H1 (cell line): Measurements from ENCODE around the gene SLC38A5. TPM values are rescaled to one million over a fixed set of nuclear protein-coding genes. Genes with fewer than 3 reads are reported as not detected.

Experiments used
- CTCF ChIA-PET: fragments of 300-600 bp; sonication (Branson Sonifier 250); formaldehyde crosslinking; loops from one replicate; lab custom pipeline; 2021; ENCODE audit not compliant: partially characterized antibody; lab: Charles Lee
- POLR2A ChIA-PET: fragments of 300-600 bp; sonication (Branson Sonifier 250); formaldehyde crosslinking; loops from one replicate; lab custom pipeline; 2021; ENCODE audit warnings: inconsistent platforms; ENCODE audit not compliant: partially characterized antibody; lab: Charles Lee
- DNase-seq, 2 experiments: peaks; one replicate each; pipeline versions ENCODE4 v3.0.0 to v3.0.0-alpha.2; 2010 to 2022; ENCODE audit warnings: low spot score in 2 of 2, low read depth in 1 of 2, mixed read lengths in 1 of 2
- FAIRE-seq: peaks from 2 replicates; lab custom pipeline; 2011; peaks lifted over from hg19 to GRCh38; lab: Jason Lieb, UNC
- H2AFZ ChIP-seq: 2 replicates; pipeline ENCODE4 v1.8.1; 2012; ENCODE audit warnings: low read length, inconsistent platforms
- H2AK5ac ChIP-seq: 2 replicates; pipeline ENCODE4 v1.6.1; 2013; ENCODE audit warnings: low read depth, low read length
- H2BK120ac ChIP-seq: replicated peaks from 2 replicates; pipeline ENCODE3; 2013; ENCODE audit warnings: low read depth, low read length, inconsistent platforms
- H2BK12ac ChIP-seq: 2 replicates; pipeline ENCODE4 v1.6.1; 2013; ENCODE audit warnings: low read depth, low read length
- H2BK15ac ChIP-seq: 2 replicates; pipeline ENCODE4 v1.6.1; 2013; ENCODE audit warnings: low read length
- H2BK20ac ChIP-seq: 2 replicates; pipeline ENCODE4 v1.6.1; 2013; ENCODE audit warnings: low read length
- H2BK5ac ChIP-seq: 2 replicates; pipeline ENCODE4 v1.6.1; 2013; ENCODE audit warnings: low read depth, low read length
- H3K14ac ChIP-seq: 2 replicates; pipeline ENCODE4 v1.6.1; 2013; ENCODE audit warnings: inconsistent platforms; ENCODE audit not compliant: insufficient read length
- H3K18ac ChIP-seq: 2 replicates; pipeline ENCODE4 v1.6.1; 2013; ENCODE audit warnings: low read length; ENCODE audit errors: extremely low read depth
- H3K23ac ChIP-seq: 2 replicates; pipeline ENCODE4 v1.6.1; 2013; ENCODE audit warnings: inconsistent platforms; ENCODE audit not compliant: insufficient read length
- H3K23me2 ChIP-seq: 2 replicates; pipeline ENCODE4 v1.6.1; 2013; ENCODE audit warnings: low read depth, low read length
- H3K27ac ChIP-seq: 2 replicates; pipeline ENCODE4 v1.6.1; 2011; ENCODE audit warnings: low read depth, low read length, inconsistent platforms
- H3K27me3 ChIP-seq, 4 experiments: replicated peaks in 1 of 4; 1 replicate in 1 of 4; 2 replicates in 3 of 4; pipeline versions ENCODE4 v1.6.1 to v1.8.1; 2011 to 2013; ENCODE audit warnings: low read length in 3 of 4, mild to moderate bottlenecking in 3 of 4, inconsistent platforms in 2 of 4, mixed read lengths in 2 of 4, moderate library complexity in 1 of 4; ENCODE audit not compliant: control insufficient read depth in 3 of 4, insufficient read depth in 3 of 4; ENCODE audit errors: extremely low read depth in 1 of 4
- H3K36me3 ChIP-seq, 4 experiments: 2 replicates each; pipeline versions ENCODE4 v1.6.1 to v1.8.1; 2011 to 2013; ENCODE audit warnings: mild to moderate bottlenecking in 4 of 4, low read length in 3 of 4, moderate library complexity in 2 of 4, control low read depth in 1 of 4, inconsistent platforms in 1 of 4; ENCODE audit not compliant: insufficient read depth in 4 of 4, control insufficient read depth in 2 of 4
- H3K4ac ChIP-seq: replicated peaks from 2 replicates; pipeline ENCODE3; 2013; ENCODE audit warnings: low read length, low read depth, mixed read lengths, inconsistent platforms; ENCODE audit not compliant: insufficient read length
- H3K4me1 ChIP-seq, 4 experiments: replicated peaks in 1 of 4; 1 replicate in 1 of 4; 2 replicates in 3 of 4; pipeline versions ENCODE4 v1.6.1 to v1.8.1; 2011 to 2013; ENCODE audit warnings: low read length in 3 of 4, inconsistent platforms in 2 of 4, mixed read lengths in 1 of 4; ENCODE audit not compliant: insufficient read depth in 4 of 4, control insufficient read depth in 3 of 4
- H3K4me2 ChIP-seq, 2 experiments: 2 replicates each; pipeline versions ENCODE4 v1.6.1 to v1.8.1; 2011 to 2013; ENCODE audit warnings: low read depth in 2 of 2, low read length in 2 of 2, control low read depth in 1 of 2, inconsistent platforms in 1 of 2, mild to moderate bottlenecking in 1 of 2; ENCODE audit not compliant: insufficient read depth in 1 of 2
- H3K4me3 ChIP-seq, 4 experiments: fragments of 200-600, 300-600 bp in 1 of 4; sonication (generic), shearing (Covaris generic), sonication (Bioruptor Twin) in 1 of 4; 2 replicates each; pipeline versions ENCODE4 v1.5.1 to v1.8.1; 2011 to 2016; ENCODE audit warnings: low read length in 4 of 4, low read depth in 3 of 4, control low read depth in 2 of 4, inconsistent platforms in 2 of 4, mild to moderate bottlenecking in 2 of 4, mixed read lengths in 1 of 4, moderate library complexity in 1 of 4; ENCODE audit not compliant: insufficient read depth in 2 of 4; ENCODE audit errors: extremely low read depth in 1 of 4
- H3K56ac ChIP-seq: replicated peaks from 2 replicates; pipeline ENCODE3; 2013; ENCODE audit warnings: low read depth, mild to moderate bottlenecking, mixed read lengths, low read length, inconsistent platforms; ENCODE audit not compliant: insufficient read length
- H3K79me1 ChIP-seq: 2 replicates; pipeline ENCODE4 v1.6.1; 2013; ENCODE audit warnings: low read depth, low read length, control low read depth
- H3K79me2 ChIP-seq, 2 experiments: 2 replicates each; pipeline versions ENCODE4 v1.6.1 to v1.8.1; 2012 to 2013; ENCODE audit warnings: low read length in 2 of 2, mild to moderate bottlenecking in 2 of 2, inconsistent platforms in 1 of 2; ENCODE audit not compliant: insufficient read depth in 2 of 2, control insufficient read depth in 1 of 2
- H3K9ac ChIP-seq, 4 experiments: replicated peaks in 1 of 4; 1 replicate in 1 of 4; 2 replicates in 3 of 4; pipeline versions ENCODE4 v1.6.1 to v1.8.1; 2011 to 2013; ENCODE audit warnings: low read depth in 3 of 4, low read length in 3 of 4, control low read depth in 2 of 4, mild to moderate bottlenecking in 2 of 4, moderate library complexity in 2 of 4, inconsistent platforms in 1 of 4; ENCODE audit errors: extremely low read depth in 1 of 4
- H3K9me3 ChIP-seq, 2 experiments: 2 replicates each; pipeline versions ENCODE4 v1.6.1 to v1.8.1; 2012 to 2013; ENCODE audit warnings: mild to moderate bottlenecking in 2 of 2, moderate library complexity in 2 of 2, control low read depth in 1 of 2, inconsistent platforms in 1 of 2, low read depth in 1 of 2, low read length in 1 of 2, mixed read lengths in 1 of 2; ENCODE audit not compliant: insufficient read depth in 2 of 2
- H4K20me1 ChIP-seq, 2 experiments: replicated peaks in 1 of 2; 2 replicates each; pipeline versions ENCODE3 to v1.8.1; 2011 to 2013; ENCODE audit warnings: inconsistent platforms in 2 of 2, low read length in 2 of 2, mild to moderate bottlenecking in 1 of 2; ENCODE audit not compliant: insufficient read depth in 2 of 2, control insufficient read depth in 1 of 2
- H4K5ac ChIP-seq: 2 replicates; pipeline ENCODE4 v1.6.1; 2013; ENCODE audit warnings: low read length, low read depth, mixed read lengths, inconsistent platforms; ENCODE audit not compliant: insufficient read length
- H4K8ac ChIP-seq: 2 replicates; pipeline ENCODE4 v1.8.0; 2013; ENCODE audit warnings: mild to moderate bottlenecking, moderate library complexity, low read length, inconsistent platforms; ENCODE audit not compliant: insufficient read depth; ENCODE audit errors: extremely low read depth
- H4K91ac ChIP-seq: replicated peaks from 2 replicates; pipeline ENCODE3; 2013; ENCODE audit warnings: low read length, mixed read lengths, inconsistent platforms; ENCODE audit not compliant: insufficient read length
- GABPA ChIP-seq: IDR thresholded peaks from 2 replicates; pipeline ENCODE4 v1.6.1; 2011; ENCODE audit warnings: mild to moderate bottlenecking, low read length, moderate library complexity, borderline replicate concordance; ENCODE audit not compliant: insufficient read depth
- HDAC6 ChIP-seq: IDR thresholded peaks from one replicate; pipeline ENCODE4 v1.7.1; 2012; ENCODE audit warnings: low read depth, mild to moderate bottlenecking, inconsistent platforms, low read length, moderate library complexity
- NRF1 ChIP-seq: IDR thresholded peaks from 2 replicates; pipeline ENCODE4 v1.6.1; 2011; ENCODE audit warnings: mild to moderate bottlenecking, low read depth, low read length, improper control_type of control experiment
- SP1 ChIP-seq: IDR thresholded peaks from 2 replicates; pipeline ENCODE4 v1.6.1; 2011; ENCODE audit warnings: low read depth, low read length
- ZNF274 ChIP-seq: IDR thresholded peaks from 2 replicates; pipeline ENCODE4 v1.7.0; 2012; ENCODE audit warnings: low read length, borderline replicate concordance; ENCODE audit errors: extremely low read depth
- WGBS, 2 experiments: shearing (Covaris generic) in 1 of 2; methylation state at CpG; one replicate each; pipeline versions ENCODE4 v1.1.6 to v1.1.7; 2013 to 2015; ENCODE audit warnings: low lambda C conversion rate in 2 of 2, mixed read lengths in 2 of 2, inconsistent platforms in 1 of 2, low coverage in 1 of 2, missing lambda C conversion rate in 1 of 2; ENCODE audit not compliant: insufficient replicate concordance in 2 of 2, insufficient coverage in 1 of 2, insufficient read length in 1 of 2; ENCODE audit errors: extremely low coverage in 1 of 2, missing lambda C conversion rate in 1 of 2; 5-methylcytosine and 5-hydroxymethylcytosine counted together
- polyA plus RNA-seq, 7 experiments: library from polyadenylated mRNA; depleted of rRNA in 3 of 7; stranded (reverse) in 5 of 7; unstranded in 2 of 7; fragments of >200 nt in 5 of 7; fragments of 200-250 nt in 2 of 7; gene quantifications; 1 replicate in 5 of 7; 2 replicates in 1 of 7; 4 replicates in 1 of 7; pipeline versions ENCODE4 v1.2.1 to v1.2.3, GENCODE V29; 2011 to 2013; ENCODE audit warnings: missing spikeins in 2 of 7, mixed read lengths in 2 of 7
- total RNA-seq: library from RNA; stranded (reverse); fragmentation: NEBNext Ultra II Directional; extraction: Animal tissue kit (Norgen Biotek cat#: 25700); gene quantifications from 2 replicates; pipeline ENCODE4 v1.2.1, GENCODE V29; 2021

Gene SLC38A5
- total and polyA plus RNA-seq, 2 of the 8 experiments (the other 6 are each of a cell fraction or from before 2014, with no cell fraction given), result 70.9 to 106 TPM

DNA sequence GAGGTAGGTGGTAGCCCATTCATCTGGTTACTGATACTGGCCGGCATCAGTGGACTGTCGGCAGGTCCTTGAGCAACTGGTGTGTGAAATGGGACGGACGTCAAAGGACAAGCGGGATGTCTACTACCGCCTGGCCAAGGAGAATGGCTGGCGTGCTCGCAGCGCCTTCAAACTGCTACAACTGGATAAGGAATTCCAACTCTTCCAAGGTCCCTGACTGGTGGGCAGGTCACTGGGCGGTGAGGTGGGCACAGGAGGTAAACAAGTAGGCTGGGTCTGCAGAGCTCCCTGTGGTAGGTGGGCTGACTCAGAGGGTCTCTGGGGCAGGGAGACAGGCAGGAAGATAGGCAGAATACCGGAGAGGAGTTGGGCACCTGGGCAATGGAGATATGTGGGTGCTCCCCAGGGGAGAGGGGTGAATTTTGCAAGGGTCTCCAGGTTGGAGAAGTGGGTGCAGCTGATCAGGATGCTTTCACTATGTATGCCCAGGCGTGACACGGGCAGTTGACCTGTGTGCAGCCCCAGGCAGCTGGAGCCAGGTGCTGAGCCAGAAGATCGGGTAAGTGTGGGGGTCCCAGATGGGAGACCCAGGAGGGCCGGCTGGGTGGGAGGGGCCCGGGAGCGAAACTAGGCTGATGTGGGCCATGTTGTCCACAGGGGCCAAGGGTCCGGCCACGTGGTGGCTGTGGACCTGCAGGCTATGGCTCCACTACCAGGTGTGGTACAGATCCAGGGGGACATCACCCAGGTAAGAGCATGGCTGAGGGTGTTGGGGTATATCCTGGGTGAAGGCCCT lies 8.1 kb upstream of the SLC38A5 start:
- Histone ChIP-seq H2BK15ac (no peak overlapping the region), H2BK12ac (no peak overlapping the region), H3K4ac (no peak overlapping the region), H2BK120ac (no peak overlapping the region), H3K14ac (no peak overlapping the region), H2AK5ac (no peak overlapping the region), H3K4me1 (peaks cover 2 to 8% (median 5%) of the 10 kb centered on the region in 4 experiments; a peak in 5 of 7 replicates), H3K79me2 (peaks cover 0 to 24% of the 10 kb centered on the region in 2 experiments; a peak in 2 of 4 replicates), H3K27ac (no peak overlapping the region), H3K9me3 (no peaks in the 10 kb centered on the region), H4K5ac (no peak overlapping the region), H3K23ac (no peak overlapping the region), H2BK20ac (no peak overlapping the region), H2BK5ac (no peak overlapping the region), H3K36me3 (peaks cover 0 to 12% (median 4%) of the 10 kb centered on the region in 4 experiments; a peak in 4 of 8 replicates), H3K23me2 (peaks cover 3% of the 10 kb centered on the region; the same call in 1 of the 2 replicates), H4K8ac (no peak overlapping the region; the same call in 1 of the 2 replicates), H3K9ac (no peak overlapping the region), H3K4me2 (no peak overlapping the region; a peak in 1 of 4 replicates), H3K79me1 (no peaks in the 10 kb centered on the region), H3K56ac (no peak overlapping the region), H3K27me3 (no peaks in the 10 kb centered on the region), H4K91ac (no peak overlapping the region), H2AFZ (no peak overlapping the region), H3K18ac (no peak overlapping the region), H4K20me1 (peaks cover 0 to 7% of the 10 kb centered on the region in 2 experiments), H3K4me3 (no peak overlapping the region)
- POLR2A ChIA-PET, result no interaction called here
- CTCF ChIA-PET, result no interaction called here
- FAIRE-seq (no peak), DNase-seq (no peak)
- TF ChIP-seq HDAC6, result no peak
- TF ChIP-seq ZNF274, result no peak
- TF ChIP-seq NRF1, result no peak
- no peak for TF ChIP-seq GABPA
- TF ChIP-seq SP1, result no peak
- whole genome bisulfite sequencing, 2 experiments, result 88% methylated on average over 5 of the region's 19 CpGs; no CpG with 5 or more reads in 1 of the 2 experiments
